Choroid plexus epithelial cell (primary cell): ENCODE data around the gene PRKAG2.

Experiments
- DNase-seq: peaks from one replicate; pipeline ENCODE4 v3.0.0-alpha.2; 2010; ENCODE audit warnings: low read depth
- H3K4me3 ChIP-seq: 2 replicates; pipeline ENCODE4 v1.5.1; 2011; ENCODE audit warnings: low read depth, mild to moderate bottlenecking, control low read depth, low read length, moderate library complexity
- CTCF ChIP-seq: conservative IDR thresholded peaks from 2 replicates; pipeline ENCODE4 v1.5.1; 2011; ENCODE audit warnings: low read depth, mild to moderate bottlenecking, control low read depth, inconsistent platforms, low read length, moderate library complexity

The PRKAG2 gene

GRCh38 chr7:151518105-151518946 lies 358.6 kb downstream of the PRKAG2 start:
- no peak for TF ChIP-seq CTCF
- peak; percentile 56 for DNase-seq

GRCh38 chr7:151517601-151518104 lies 359.3 kb downstream of the PRKAG2 start:
- no peak for DNase-seq
- H3K4me3 ChIP-seq: peak overlapping the region; percentile 72
- no peak for TF ChIP-seq CTCF

More at GRCh38 chr7:151518105-151518946, 358.6 kb downstream of the PRKAG2 start:
- peak overlapping the region; percentile 72 for H3K4me3 ChIP-seq

GRCh38 chr7:151515276-151515565 lies 361.7 kb downstream of the PRKAG2 start:
- no peak overlapping the region for H3K4me3 ChIP-seq
- TF ChIP-seq CTCF: no peak
- no peak for DNase-seq

GRCh38 chr7:151514461-151515275 lies 362.2 kb downstream of the PRKAG2 start:
- no peak for TF ChIP-seq CTCF
- DNase-seq: peak; percentile 42
- no peak overlapping the region for H3K4me3 ChIP-seq

- H3K4me3 ChIP-seq: no peak overlapping the region
- TF ChIP-seq CTCF: no peak
- DNase-seq: no peak
These were observed 363.8 kb downstream of the PRKAG2 start for GRCh38 chr7:151513133-151513532.

- TF ChIP-seq CTCF: no peak
- DNase-seq: no peak
- no peak overlapping the region for H3K4me3 ChIP-seq
These were observed 364.6 kb downstream of the PRKAG2 start for GRCh38 chr7:151512353-151512752.

GRCh38 chr7:151511946-151512345 lies 365.0 kb downstream of the PRKAG2 start:
- no peak overlapping the region for H3K4me3 ChIP-seq
- DNase-seq: peak; percentile 49
- no peak for TF ChIP-seq CTCF
